ENCODE results near the gene CACNA2D3. TPM values are rescaled to one million over a fixed set of nuclear protein-coding genes. Genes with fewer than 3 reads are reported as not detected.

Gene CACNA2D3
- total RNA-seq, 1 donor from 2014 or later, result 0.70 TPM

DNA sequence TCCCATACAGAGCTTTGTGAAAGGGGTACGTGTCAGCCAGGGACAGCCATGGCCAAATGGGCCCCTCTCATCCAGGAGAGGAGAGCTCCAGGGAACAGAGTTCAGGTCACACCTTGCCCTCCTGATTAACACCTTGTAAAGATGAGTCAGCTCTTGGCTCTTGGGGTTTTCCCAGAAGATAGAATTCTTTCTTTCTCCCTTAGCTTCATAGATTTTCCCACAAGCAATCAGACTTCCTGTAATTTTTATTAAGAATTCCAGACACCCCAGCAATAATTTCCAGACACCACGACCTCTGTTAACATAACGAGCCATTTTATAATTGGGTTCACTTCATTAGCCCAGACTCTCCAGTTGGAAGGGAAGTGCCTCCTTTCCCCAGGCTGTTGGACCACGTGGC lies 719.1 kb downstream of the CACNA2D3 start:
- H3K9me3 ChIP-seq (ENCODE audit: insufficient read depth, low read depth, low read length), result no peaks in the 10 kb centered on the region
- no peak overlapping the region for H3K4me3 ChIP-seq (ENCODE audit: insufficient read depth, low read depth, low read length)
- TF ChIP-seq EZH2 (IDR thresholded peaks at IDR 0.05; ENCODE audit: insufficient read depth, low read length) (no peak), CTCF (IDR thresholded peaks at IDR 0.05; ENCODE audit: insufficient read depth, low read depth, low read length) (no peak)
- Mint-ChIP-seq H3K27ac (ENCODE audit: unreplicated experiment) (no peak overlapping the region), H3K27me3 (ENCODE audit: low read depth, unreplicated experiment) (peaks cover 17% of the 10 kb centered on the region), H3K4me3 (ENCODE audit: unreplicated experiment) (no peak overlapping the region), H3K9me3 (ENCODE audit: unreplicated experiment) (peaks cover 2% of the 10 kb centered on the region), H3K4me1 (ENCODE audit: low read depth, unreplicated experiment) (peaks cover 4% of the 10 kb centered on the region), H3K36me3 (ENCODE audit: low read depth, unreplicated experiment) (no peaks in the 10 kb centered on the region)
- H2AFZ ChIP-seq (ENCODE audit: low read depth, low read length), result no peak overlapping the region
- H3K27ac ChIP-seq (ENCODE audit: low read depth, low read length), result no peak overlapping the region
- DNase-seq (ENCODE audit: low read depth), result no peak
- H3K27me3 ChIP-seq (ENCODE audit: insufficient read depth, low read length), result peaks cover 2% of the 10 kb centered on the region
- no peak for FAIRE-seq
- no peak overlapping the region for H3K9ac ChIP-seq (ENCODE audit: low read length)
- H4K20me1 ChIP-seq (ENCODE audit: insufficient read depth, low read length), result no peaks in the 10 kb centered on the region
- H3K4me2 ChIP-seq (ENCODE audit: low read length), result no peak overlapping the region
- H3K36me3 ChIP-seq (ENCODE audit: insufficient read depth, low read length), result no peaks in the 10 kb centered on the region
- peaks cover 3% of the 10 kb centered on the region for H3K4me1 ChIP-seq (ENCODE audit: insufficient read depth, low read length)
- no peaks in the 10 kb centered on the region for H3K79me2 ChIP-seq (ENCODE audit: insufficient read depth, low read length)

GRCh38 chr3:54843352-54843751 lies 721.0 kb downstream of the CACNA2D3 start:
- Histone ChIP-seq H3K27ac (ENCODE audit: low read depth, low read length) (no peak overlapping the region), H3K9ac (ENCODE audit: low read length) (no peak overlapping the region), H4K20me1 (ENCODE audit: insufficient read depth, low read length) (no peaks in the 10 kb centered on the region), H3K4me3 (ENCODE audit: insufficient read depth, low read depth, low read length) (no peak overlapping the region), H3K27me3 (ENCODE audit: insufficient read depth, low read length) (peaks cover 2% of the 10 kb centered on the region), H3K4me2 (ENCODE audit: low read length) (no peak overlapping the region), H3K9me3 (ENCODE audit: insufficient read depth, low read depth, low read length) (no peaks in the 10 kb centered on the region), H2AFZ (ENCODE audit: low read depth, low read length) (no peak overlapping the region), H3K4me1 (ENCODE audit: insufficient read depth, low read length) (no peaks in the 10 kb centered on the region), H3K36me3 (ENCODE audit: insufficient read depth, low read length) (no peaks in the 10 kb centered on the region), H3K79me2 (ENCODE audit: insufficient read depth, low read length) (no peaks in the 10 kb centered on the region)
- no peaks in the 10 kb centered on the region for H3K36me3 Mint-ChIP-seq (ENCODE audit: low read depth, unreplicated experiment)
- TF ChIP-seq CTCF (IDR thresholded peaks at IDR 0.05; ENCODE audit: insufficient read depth, low read depth, low read length), result no peak
- no peak for TF ChIP-seq EZH2 (IDR thresholded peaks at IDR 0.05; ENCODE audit: insufficient read depth, low read length)
- no peak overlapping the region for H3K4me3 Mint-ChIP-seq (ENCODE audit: unreplicated experiment)
- no peak overlapping the region for H3K27ac Mint-ChIP-seq (ENCODE audit: unreplicated experiment)
- peaks cover 14% of the 10 kb centered on the region for H3K27me3 Mint-ChIP-seq (ENCODE audit: low read depth, unreplicated experiment)
- FAIRE-seq, result no peak
- DNase-seq (ENCODE audit: low read depth), result no peak
- H3K9me3 Mint-ChIP-seq (ENCODE audit: unreplicated experiment), result peaks cover 2% of the 10 kb centered on the region
- H3K4me1 Mint-ChIP-seq (ENCODE audit: low read depth, unreplicated experiment), result peaks cover 4% of the 10 kb centered on the region

- Mint-ChIP-seq H3K27ac (ENCODE audit: unreplicated experiment) (no peak overlapping the region), H3K36me3 (ENCODE audit: low read depth, unreplicated experiment) (no peaks in the 10 kb centered on the region), H3K4me3 (ENCODE audit: unreplicated experiment) (no peak overlapping the region), H3K9me3 (ENCODE audit: unreplicated experiment) (peaks cover 2% of the 10 kb centered on the region), H3K27me3 (ENCODE audit: low read depth, unreplicated experiment) (peaks cover 14% of the 10 kb centered on the region), H3K4me1 (ENCODE audit: low read depth, unreplicated experiment) (peaks cover 4% of the 10 kb centered on the region)
- no peak overlapping the region for H3K4me2 ChIP-seq (ENCODE audit: low read length)
- H3K9me3 ChIP-seq (ENCODE audit: insufficient read depth, low read depth, low read length), result no peaks in the 10 kb centered on the region
- no peak overlapping the region for H3K27ac ChIP-seq (ENCODE audit: low read depth, low read length)
- H3K27me3 ChIP-seq (ENCODE audit: insufficient read depth, low read length), result peaks cover 2% of the 10 kb centered on the region
- TF ChIP-seq CTCF (IDR thresholded peaks at IDR 0.05; ENCODE audit: insufficient read depth, low read depth, low read length), result no peak
- no peak for TF ChIP-seq EZH2 (IDR thresholded peaks at IDR 0.05; ENCODE audit: insufficient read depth, low read length)
- H2AFZ ChIP-seq (ENCODE audit: low read depth, low read length), result no peak overlapping the region
- H3K36me3 ChIP-seq (ENCODE audit: insufficient read depth, low read length), result no peaks in the 10 kb centered on the region
- FAIRE-seq (no peak), DNase-seq (ENCODE audit: low read depth) (no peak)
- no peak overlapping the region for H3K9ac ChIP-seq (ENCODE audit: low read length)
- H3K4me3 ChIP-seq (ENCODE audit: insufficient read depth, low read depth, low read length), result no peak overlapping the region
- H4K20me1 ChIP-seq (ENCODE audit: insufficient read depth, low read length), result no peaks in the 10 kb centered on the region
- no peaks in the 10 kb centered on the region for H3K79me2 ChIP-seq (ENCODE audit: insufficient read depth, low read length)
- no peaks in the 10 kb centered on the region for H3K4me1 ChIP-seq (ENCODE audit: insufficient read depth, low read length)
These were observed 721.9 kb downstream of the CACNA2D3 start for GRCh38 chr3:54844211-54844610.
